Activated B cell treated with CpG ODN at 0.5 μM for 24 hours (primary cell): ENCODE measurements around the gene ARHGAP4. TPM values are rescaled to one million over a fixed set of nuclear protein-coding genes. Genes with fewer than 3 reads are reported as not detected.

Experiments used
- ATAC-seq: fragments of 200-7000 bp; cut with Tn5 transposase; one replicate; pipeline ENCODE4 v1.10.0; 2021; ENCODE audit warnings: low read depth, mild to moderate bottlenecking, moderate library complexity
- CTCF ChIA-PET: fragments of 350-600 bp; sonication (Branson Sonifier 250); formaldehyde crosslinking; loops from one replicate; lab custom pipeline; 2021; ENCODE audit warnings: antibody characterized with exemption; lab: Charles Lee
- POLR2A ChIA-PET: fragments of 350-600 bp; sonication (Branson Sonifier 250); formaldehyde crosslinking; loops from one replicate; lab custom pipeline; 2021; ENCODE audit warnings: antibody characterized with exemption; lab: Charles Lee
- DNase-seq: peaks from one replicate; pipeline ENCODE4 v3.0.0; 2022
- H3K27ac Mint-ChIP-seq: one replicate; pipeline ENCODE4 v1.8.0; 2020; ENCODE audit warnings: mixed read lengths
- H3K27me3 Mint-ChIP-seq: one replicate; pipeline ENCODE4 v1.8.0; 2021; ENCODE audit warnings: mixed read lengths
- H3K36me3 Mint-ChIP-seq: one replicate; pipeline ENCODE4 v1.8.0; 2021; ENCODE audit warnings: low read depth, mixed read lengths
- H3K4me1 Mint-ChIP-seq: one replicate; pipeline ENCODE4 v1.8.0; 2021; ENCODE audit warnings: mixed read lengths
- H3K4me3 Mint-ChIP-seq: one replicate; pipeline ENCODE4 v1.8.0; 2020; ENCODE audit warnings: mild to moderate bottlenecking, mixed read lengths
- H3K9me3 Mint-ChIP-seq: one replicate; pipeline ENCODE4 v1.8.0; 2020; ENCODE audit warnings: mixed read lengths
- intact Hi-C: fragments of 100-400 bp; cut with micrococcal nuclease; formaldehyde crosslinking; loops from one replicate; pipeline ENCODE4 v1.15.1; 2024
- total RNA-seq: library from RNA; stranded (reverse); gene quantifications from 2 replicates; pipeline ENCODE4 v1.2.3, GENCODE V29; 2022
- TF ChIP-seq, protein P1 (sequence below): fragments of 200-600 bp; IDR thresholded peaks from one replicate; pipeline ENCODE4 v1.8.0; 2022; ENCODE audit warnings: antibody characterized with exemption, mild to moderate bottlenecking

Gene ARHGAP4
- total RNA-seq, 1 donor from 2014 or later, result 158 TPM

DNA sequence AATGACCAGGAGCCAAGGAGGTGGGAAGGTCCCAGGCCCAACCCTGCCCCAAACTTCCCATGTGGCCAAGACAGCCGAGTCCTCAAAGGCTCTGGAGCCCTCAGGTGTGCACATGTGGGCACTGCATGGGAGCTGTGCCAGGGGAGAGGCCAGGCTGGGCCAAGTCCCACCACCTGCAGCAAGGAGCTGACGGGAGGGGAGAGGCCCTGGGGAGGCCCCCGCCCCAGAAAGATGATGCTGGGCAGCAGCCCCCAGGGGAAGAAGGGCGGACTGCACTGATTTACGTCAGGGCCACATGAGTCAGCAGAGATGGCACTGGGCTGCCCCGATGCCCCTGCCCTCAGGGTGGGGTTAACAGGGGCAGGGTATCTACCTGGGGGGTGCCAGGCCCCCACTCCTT, 41.5 kb downstream of the ARHGAP4 start:
- Mint-ChIP-seq H3K27me3 (no peaks in the 10 kb centered on the region), H3K4me1 (peaks cover 29% of the 10 kb centered on the region), H3K9me3 (no peaks in the 10 kb centered on the region), H3K27ac (no peak overlapping the region), H3K36me3 (no peaks in the 10 kb centered on the region), H3K4me3 (peak overlapping the region; percentile 44)
- DNase-seq (no peak), ATAC-seq (no peak)
- ChIA-PET CTCF (no interaction called here), POLR2A (interaction anchor here (1.0 kb wide), 1 partner anchor 42 kb away, joined by 3 read pairs; no protein-coding TSS in a partner anchor)
- TF ChIP-seq, protein P1, sequence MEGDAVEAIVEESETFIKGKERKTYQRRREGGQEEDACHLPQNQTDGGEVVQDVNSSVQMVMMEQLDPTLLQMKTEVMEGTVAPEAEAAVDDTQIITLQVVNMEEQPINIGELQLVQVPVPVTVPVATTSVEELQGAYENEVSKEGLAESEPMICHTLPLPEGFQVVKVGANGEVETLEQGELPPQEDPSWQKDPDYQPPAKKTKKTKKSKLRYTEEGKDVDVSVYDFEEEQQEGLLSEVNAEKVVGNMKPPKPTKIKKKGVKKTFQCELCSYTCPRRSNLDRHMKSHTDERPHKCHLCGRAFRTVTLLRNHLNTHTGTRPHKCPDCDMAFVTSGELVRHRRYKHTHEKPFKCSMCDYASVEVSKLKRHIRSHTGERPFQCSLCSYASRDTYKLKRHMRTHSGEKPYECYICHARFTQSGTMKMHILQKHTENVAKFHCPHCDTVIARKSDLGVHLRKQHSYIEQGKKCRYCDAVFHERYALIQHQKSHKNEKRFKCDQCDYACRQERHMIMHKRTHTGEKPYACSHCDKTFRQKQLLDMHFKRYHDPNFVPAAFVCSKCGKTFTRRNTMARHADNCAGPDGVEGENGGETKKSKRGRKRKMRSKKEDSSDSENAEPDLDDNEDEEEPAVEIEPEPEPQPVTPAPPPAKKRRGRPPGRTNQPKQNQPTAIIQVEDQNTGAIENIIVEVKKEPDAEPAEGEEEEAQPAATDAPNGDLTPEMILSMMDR, result no peak
- intact Hi-C loops, result no loop called here

GRCh38 chrX:153884136-153884535, 41.9 kb downstream of the ARHGAP4 start:
- peaks cover 29% of the 10 kb centered on the region for H3K4me1 Mint-ChIP-seq
- CTCF ChIA-PET, result no interaction called here
- intact Hi-C loops, result no loop called here

GRCh38 chrX:153883163-153883843, 42.8 kb downstream of the ARHGAP4 start:
- Mint-ChIP-seq H3K4me1 (peaks cover 27% of the 10 kb centered on the region), H3K36me3 (no peaks in the 10 kb centered on the region), H3K9me3 (no peaks in the 10 kb centered on the region), H3K27me3 (peaks cover 8% of the 10 kb centered on the region), H3K27ac (no peak overlapping the region), H3K4me3 (no peak overlapping the region)
- DNase-seq (no peak), ATAC-seq (no peak)
- intact Hi-C loops, result no loop called here
- CTCF ChIA-PET, result no interaction called here
- POLR2A ChIA-PET, result no interaction called here
- TF ChIP-seq, protein P1, result no peak

More at GRCh38 chrX:153884136-153884535, 41.9 kb downstream of the ARHGAP4 start:
- POLR2A ChIA-PET, result no interaction called here
- H3K27ac Mint-ChIP-seq, result no peak overlapping the region
- DNase-seq (no peak), ATAC-seq (no peak)
- H3K4me3 Mint-ChIP-seq, result peak overlapping the region; percentile 24
- H3K27me3 Mint-ChIP-seq, result peaks cover 1% of the 10 kb centered on the region
- H3K36me3 Mint-ChIP-seq, result no peaks in the 10 kb centered on the region
- H3K9me3 Mint-ChIP-seq, result no peaks in the 10 kb centered on the region
- TF ChIP-seq, protein P1, result no peak

DNA sequence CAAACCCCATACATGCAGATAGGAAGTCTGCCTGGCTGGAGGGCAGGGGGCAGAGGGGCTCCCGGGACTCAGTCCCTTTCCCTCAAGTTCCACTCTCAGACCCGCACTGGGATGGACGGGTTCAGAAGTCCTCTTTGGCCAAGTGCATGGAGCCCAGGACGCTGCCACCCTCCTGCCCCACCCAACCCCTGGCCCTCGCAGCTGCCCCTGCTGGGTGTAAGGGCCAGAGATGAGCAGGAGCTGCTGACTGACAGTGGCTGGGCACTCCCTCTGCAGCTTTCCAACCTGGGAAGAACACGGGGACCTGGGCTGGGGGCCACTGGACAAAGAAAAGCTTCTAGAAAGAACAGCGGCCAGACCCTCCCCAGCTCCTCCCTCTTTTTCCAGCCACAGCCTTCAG, 43.5 kb downstream of the ARHGAP4 start:
- TF ChIP-seq, protein P1, result no peak
- ChIA-PET CTCF (no interaction called here), POLR2A (no interaction called here)
- H3K4me3 Mint-ChIP-seq, result no peak overlapping the region
- intact Hi-C loops, result no loop called here
- H3K27me3 Mint-ChIP-seq, result peaks cover 10% of the 10 kb centered on the region
- ATAC-seq, result no peak
- peaks cover 24% of the 10 kb centered on the region for H3K4me1 Mint-ChIP-seq
- no peak for DNase-seq
- H3K9me3 Mint-ChIP-seq, result no peaks in the 10 kb centered on the region
- no peak overlapping the region for H3K27ac Mint-ChIP-seq
- H3K36me3 Mint-ChIP-seq, result no peaks in the 10 kb centered on the region

GRCh38 chrX:153882086-153882498, 44.0 kb downstream of the ARHGAP4 start:
- peaks cover 10% of the 10 kb centered on the region for H3K27me3 Mint-ChIP-seq
- H3K27ac Mint-ChIP-seq, result peak overlapping the region; percentile 24
- H3K4me3 Mint-ChIP-seq, result no peak overlapping the region
- ChIA-PET CTCF (no interaction called here), POLR2A (no interaction called here)
- intact Hi-C loops, result no loop called here
- peaks cover 19% of the 10 kb centered on the region for H3K4me1 Mint-ChIP-seq
- DNase-seq, result no peak
- TF ChIP-seq, protein P1, result no peak
- no peaks in the 10 kb centered on the region for H3K9me3 Mint-ChIP-seq
- no peaks in the 10 kb centered on the region for H3K36me3 Mint-ChIP-seq
- no peak for ATAC-seq
